ENCODE data around the gene PCSK5.
"Not testable (repeated sequence)": the region's sequence is repeated elsewhere in the genome, so short reads cannot be mapped to it uniquely, and the experiment has no call there.

Gene PCSK5

GRCh38 chr9:76351006-76351405 lies 460.5 kb downstream of the PCSK5 start:
- Histone ChIP-seq H3K36me3 (ENCODE audit: control insufficient read depth, insufficient read depth, low read length) (no peaks in the 10 kb centered on the region), H3K27ac (ENCODE audit: low read depth, low read length) (no peak overlapping the region), H3K9ac (ENCODE audit: low read depth, low read length) (no peak overlapping the region), H3K4me1 (ENCODE audit: control insufficient read depth, insufficient read depth, low read length) (no peaks in the 10 kb centered on the region), H3K4me3 (ENCODE audit: low read depth, low read length) (no peak overlapping the region), H3K27me3 (ENCODE audit: control insufficient read depth, insufficient read depth, low read length) (no peaks in the 10 kb centered on the region), H3K9me3 (ENCODE audit: control insufficient read depth, insufficient read depth, low read length) (no peaks in the 10 kb centered on the region)

- Histone ChIP-seq H3K9me3 (ENCODE audit: control insufficient read depth, insufficient read depth, low read length) (no peaks in the 10 kb centered on the region), H3K36me3 (ENCODE audit: control insufficient read depth, insufficient read depth, low read length) (no peaks in the 10 kb centered on the region), H3K4me3 (ENCODE audit: low read depth, low read length) (no peak overlapping the region), H3K27me3 (ENCODE audit: control insufficient read depth, insufficient read depth, low read length) (no peaks in the 10 kb centered on the region), H3K27ac (ENCODE audit: low read depth, low read length) (no peak overlapping the region), H3K4me1 (ENCODE audit: control insufficient read depth, insufficient read depth, low read length) (no peaks in the 10 kb centered on the region), H3K9ac (ENCODE audit: low read depth, low read length) (no peak overlapping the region)
Observed at GRCh38 chr9:76352026-76352620, 461.6 kb downstream of the PCSK5 start.

GRCh38 chr9:76353280-76353679 lies 462.8 kb downstream of the PCSK5 start:
- Histone ChIP-seq H3K9me3 (ENCODE audit: control insufficient read depth, insufficient read depth, low read length) (no peaks in the 10 kb centered on the region), H3K9ac (ENCODE audit: low read depth, low read length) (no peak overlapping the region), H3K27me3 (ENCODE audit: control insufficient read depth, insufficient read depth, low read length) (no peaks in the 10 kb centered on the region), H3K27ac (ENCODE audit: low read depth, low read length) (no peak overlapping the region), H3K36me3 (ENCODE audit: control insufficient read depth, insufficient read depth, low read length) (no peaks in the 10 kb centered on the region), H3K4me1 (ENCODE audit: control insufficient read depth, insufficient read depth, low read length) (no peaks in the 10 kb centered on the region), H3K4me3 (ENCODE audit: low read depth, low read length) (no peak overlapping the region)

- Histone ChIP-seq H3K9ac (ENCODE audit: low read depth, low read length) (no peak overlapping the region), H3K4me1 (ENCODE audit: control insufficient read depth, insufficient read depth, low read length) (no peaks in the 10 kb centered on the region), H3K36me3 (ENCODE audit: control insufficient read depth, insufficient read depth, low read length) (no peaks in the 10 kb centered on the region), H3K4me3 (ENCODE audit: low read depth, low read length) (no peak overlapping the region), H3K9me3 (ENCODE audit: control insufficient read depth, insufficient read depth, low read length) (no peaks in the 10 kb centered on the region), H3K27ac (ENCODE audit: low read depth, low read length) (no peak overlapping the region), H3K27me3 (ENCODE audit: control insufficient read depth, insufficient read depth, low read length) (no peaks in the 10 kb centered on the region)
Observed at GRCh38 chr9:76354221-76354620, 463.7 kb downstream of the PCSK5 start.

GRCh38 chr9:76355886-76356285 lies 465.4 kb downstream of the PCSK5 start:
- Histone ChIP-seq H3K4me1 (ENCODE audit: control insufficient read depth, insufficient read depth, low read length) (no peaks in the 10 kb centered on the region), H3K36me3 (ENCODE audit: control insufficient read depth, insufficient read depth, low read length) (no peaks in the 10 kb centered on the region), H3K4me3 (ENCODE audit: low read depth, low read length) (no peak overlapping the region), H3K9me3 (ENCODE audit: control insufficient read depth, insufficient read depth, low read length) (no peaks in the 10 kb centered on the region), H3K9ac (ENCODE audit: low read depth, low read length) (no peak overlapping the region), H3K27ac (ENCODE audit: low read depth, low read length) (no peak overlapping the region), H3K27me3 (ENCODE audit: control insufficient read depth, insufficient read depth, low read length) (no peaks in the 10 kb centered on the region)

- Histone ChIP-seq H3K27me3 (ENCODE audit: control insufficient read depth, insufficient read depth, low read length) (no peaks in the 10 kb centered on the region), H3K36me3 (ENCODE audit: control insufficient read depth, insufficient read depth, low read length) (no peaks in the 10 kb centered on the region), H3K4me3 (ENCODE audit: low read depth, low read length) (no peak overlapping the region), H3K4me1 (ENCODE audit: control insufficient read depth, insufficient read depth, low read length) (no peaks in the 10 kb centered on the region), H3K9ac (ENCODE audit: low read depth, low read length) (no peak overlapping the region), H3K27ac (ENCODE audit: low read depth, low read length) (no peak overlapping the region), H3K9me3 (ENCODE audit: control insufficient read depth, insufficient read depth, low read length) (no peaks in the 10 kb centered on the region)
Observed at GRCh38 chr9:76357555-76357954, 467.1 kb downstream of the PCSK5 start.

GRCh38 chr9:76358628-76359280 lies 468.3 kb downstream of the PCSK5 start:
- Histone ChIP-seq H3K36me3 (ENCODE audit: control insufficient read depth, insufficient read depth, low read length) (no peaks in the 10 kb centered on the region), H3K9me3 (ENCODE audit: control insufficient read depth, insufficient read depth, low read length) (no peaks in the 10 kb centered on the region), H3K27ac (ENCODE audit: low read depth, low read length) (no peak overlapping the region), H3K9ac (ENCODE audit: low read depth, low read length) (no peak overlapping the region), H3K4me3 (ENCODE audit: low read depth, low read length) (no peak overlapping the region), H3K27me3 (ENCODE audit: control insufficient read depth, insufficient read depth, low read length) (no peaks in the 10 kb centered on the region), H3K4me1 (ENCODE audit: control insufficient read depth, insufficient read depth, low read length) (no peaks in the 10 kb centered on the region)

- Histone ChIP-seq H3K27ac (ENCODE audit: low read depth, low read length) (no peak overlapping the region), H3K9ac (ENCODE audit: low read depth, low read length) (no peak overlapping the region), H3K27me3 (ENCODE audit: control insufficient read depth, insufficient read depth, low read length) (no peaks in the 10 kb centered on the region), H3K9me3 (ENCODE audit: control insufficient read depth, insufficient read depth, low read length) (no peaks in the 10 kb centered on the region), H3K36me3 (ENCODE audit: control insufficient read depth, insufficient read depth, low read length) (no peaks in the 10 kb centered on the region), H3K4me1 (ENCODE audit: control insufficient read depth, insufficient read depth, low read length) (no peaks in the 10 kb centered on the region), H3K4me3 (ENCODE audit: low read depth, low read length) (no peak overlapping the region)
Observed at GRCh38 chr9:76359365-76359764, 468.9 kb downstream of the PCSK5 start.

- Histone ChIP-seq H3K36me3 (ENCODE audit: control insufficient read depth, insufficient read depth, low read length) (no peaks in the 10 kb centered on the region), H3K9me3 (ENCODE audit: control insufficient read depth, insufficient read depth, low read length) (no peaks in the 10 kb centered on the region), H3K9ac (ENCODE audit: low read depth, low read length) (no peak overlapping the region), H3K27ac (ENCODE audit: low read depth, low read length) (no peak overlapping the region), H3K4me3 (ENCODE audit: low read depth, low read length) (no peak overlapping the region), H3K27me3 (ENCODE audit: control insufficient read depth, insufficient read depth, low read length) (no peaks in the 10 kb centered on the region), H3K4me1 (ENCODE audit: control insufficient read depth, insufficient read depth, low read length) (no peaks in the 10 kb centered on the region)
Observed at GRCh38 chr9:76359766-76360165, 469.3 kb downstream of the PCSK5 start.

- not testable (repeated sequence) for H3K9me3 ChIP-seq (ENCODE audit: control insufficient read depth, insufficient read depth, low read length); H3K27ac ChIP-seq (ENCODE audit: low read depth, low read length); H3K9ac ChIP-seq (ENCODE audit: low read depth, low read length); H3K27me3 ChIP-seq (ENCODE audit: control insufficient read depth, insufficient read depth, low read length); H3K4me1 ChIP-seq (ENCODE audit: control insufficient read depth, insufficient read depth, low read length); H3K4me3 ChIP-seq (ENCODE audit: low read depth, low read length); H3K36me3 ChIP-seq (ENCODE audit: control insufficient read depth, insufficient read depth, low read length)
Observed at GRCh38 chr9:76362332-76363031, 472.0 kb downstream of the PCSK5 start.

- Histone ChIP-seq H3K27me3 (ENCODE audit: control insufficient read depth, insufficient read depth, low read length) (no peaks in the 10 kb centered on the region), H3K36me3 (ENCODE audit: control insufficient read depth, insufficient read depth, low read length) (no peaks in the 10 kb centered on the region), H3K4me1 (ENCODE audit: control insufficient read depth, insufficient read depth, low read length) (no peaks in the 10 kb centered on the region), H3K9me3 (ENCODE audit: control insufficient read depth, insufficient read depth, low read length) (no peaks in the 10 kb centered on the region), H3K27ac (ENCODE audit: low read depth, low read length) (no peak overlapping the region), H3K9ac (ENCODE audit: low read depth, low read length) (no peak overlapping the region), H3K4me3 (ENCODE audit: low read depth, low read length) (no peak overlapping the region)
Observed at GRCh38 chr9:76363032-76363395, 472.5 kb downstream of the PCSK5 start.
